ENCODE results near the gene ATXN1.

DNA sequence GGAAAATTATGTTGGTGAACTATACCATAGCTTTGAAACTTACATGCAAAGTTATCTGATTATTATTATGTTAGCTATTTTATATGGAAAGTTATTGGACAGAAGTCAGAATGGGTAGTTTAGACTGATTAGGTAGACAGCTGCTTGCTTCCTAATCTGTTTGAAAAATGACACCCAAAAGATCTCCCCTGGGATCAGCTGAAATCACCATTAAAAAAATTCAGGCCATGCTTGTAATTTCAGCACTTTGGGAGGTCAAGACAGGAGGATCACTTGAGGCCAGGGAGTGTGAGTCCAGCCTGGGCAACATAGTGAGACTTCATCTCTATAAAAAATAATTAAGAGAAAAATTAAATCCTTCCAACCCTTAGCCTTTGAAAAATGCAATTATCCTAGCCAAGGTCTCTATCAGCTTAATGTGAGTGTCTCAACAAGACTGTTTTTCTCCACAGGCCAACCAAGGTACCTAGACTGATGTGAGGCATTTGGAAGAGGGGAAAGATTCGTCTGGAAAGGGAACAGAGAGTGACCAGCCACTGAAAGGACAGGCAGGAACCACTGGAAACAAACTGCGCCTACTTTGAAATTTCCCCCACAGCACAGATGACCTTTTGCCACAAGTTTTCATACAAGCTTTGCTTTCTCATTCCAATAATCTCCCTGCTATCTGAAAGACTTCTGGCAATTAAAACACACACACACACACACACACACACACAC lies 290.6 kb downstream of the ATXN1 start:
- TF ChIP-seq, protein P1, sequence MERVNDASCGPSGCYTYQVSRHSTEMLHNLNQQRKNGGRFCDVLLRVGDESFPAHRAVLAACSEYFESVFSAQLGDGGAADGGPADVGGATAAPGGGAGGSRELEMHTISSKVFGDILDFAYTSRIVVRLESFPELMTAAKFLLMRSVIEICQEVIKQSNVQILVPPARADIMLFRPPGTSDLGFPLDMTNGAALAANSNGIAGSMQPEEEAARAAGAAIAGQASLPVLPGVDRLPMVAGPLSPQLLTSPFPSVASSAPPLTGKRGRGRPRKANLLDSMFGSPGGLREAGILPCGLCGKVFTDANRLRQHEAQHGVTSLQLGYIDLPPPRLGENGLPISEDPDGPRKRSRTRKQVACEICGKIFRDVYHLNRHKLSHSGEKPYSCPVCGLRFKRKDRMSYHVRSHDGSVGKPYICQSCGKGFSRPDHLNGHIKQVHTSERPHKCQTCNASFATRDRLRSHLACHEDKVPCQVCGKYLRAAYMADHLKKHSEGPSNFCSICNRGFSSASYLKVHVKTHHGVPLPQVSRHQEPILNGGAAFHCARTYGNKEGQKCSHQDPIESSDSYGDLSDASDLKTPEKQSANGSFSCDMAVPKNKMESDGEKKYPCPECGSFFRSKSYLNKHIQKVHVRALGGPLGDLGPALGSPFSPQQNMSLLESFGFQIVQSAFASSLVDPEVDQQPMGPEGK (CRISPR knock-in tag; IDR thresholded peaks at IDR 0.05; ENCODE audit: borderline replicate concordance): no peak
- TF ChIP-seq ZFP30 (CRISPR knock-in tag; IDR thresholded peaks at IDR 0.05) (no peak), ZNF70 (CRISPR knock-in tag; IDR thresholded peaks at IDR 0.05) (no peak)
